Hepatocyte (in vitro differentiated cells): ENCODE data around the gene PPP1R12A. TPM values are rescaled to one million over a fixed set of nuclear protein-coding genes. Genes with fewer than 3 reads are reported as not detected.

ENCODE experiments used
- DNase-seq: peaks from one replicate; pipeline ENCODE4 v3.0.0-alpha.2; 2016; ENCODE audit warnings: low spot score
- H2AFZ ChIP-seq: fragments of 200-600 bp; sonication (generic); 2 replicates; pipeline ENCODE4 v1.6.0; 2016; ENCODE audit warnings: antibody characterized with exemption, mild to moderate bottlenecking
- H3K27ac ChIP-seq: fragments of 200-600 bp; sonication (generic); 2 replicates; pipeline ENCODE4 v1.5.1; 2016; ENCODE audit warnings: mild to moderate bottlenecking
- H3K27me3 ChIP-seq: fragments of 200-600 bp; sonication (generic); 2 replicates; pipeline ENCODE4 v1.6.1; 2016
- H3K36me3 ChIP-seq: fragments of 200-600 bp; sonication (generic); replicated peaks from 2 replicates; pipeline ENCODE4 v1.5.1; 2016; ENCODE audit warnings: low read depth; ENCODE audit not compliant: insufficient read depth
- H3K4me1 ChIP-seq: fragments of 200-600 bp; sonication (generic); 2 replicates; pipeline ENCODE4 v1.5.1; 2016; ENCODE audit warnings: mild to moderate bottlenecking, moderate library complexity; ENCODE audit not compliant: insufficient read depth
- H3K4me2 ChIP-seq: fragments of 200-600 bp; sonication (generic); 2 replicates; pipeline ENCODE4 v1.6.0; 2016
- H3K4me3 ChIP-seq: fragments of 200-600 bp; sonication (generic); 2 replicates; pipeline ENCODE4 v1.5.1; 2016; ENCODE audit warnings: mild to moderate bottlenecking
- H3K79me2 ChIP-seq: fragments of 200-600 bp; sonication (generic); 2 replicates; pipeline ENCODE4 v1.6.0; 2017; ENCODE audit warnings: mild to moderate bottlenecking
- H3K9me2 ChIP-seq: fragments of 200-600 bp; sonication (generic); replicated peaks from 2 replicates; pipeline ENCODE4 v1.6.0; 2017; ENCODE audit warnings: mild to moderate bottlenecking; ENCODE audit not compliant: insufficient read depth
- H3K9me3 ChIP-seq: fragments of 200-600 bp; sonication (generic); 2 replicates; pipeline ENCODE4 v1.5.1; 2016; ENCODE audit warnings: low read depth, mild to moderate bottlenecking
- H4K20me1 ChIP-seq: fragments of 200-600 bp; sonication (generic); 2 replicates; pipeline ENCODE4 v1.6.0; 2016; ENCODE audit warnings: mild to moderate bottlenecking; ENCODE audit not compliant: insufficient read depth, poor library complexity, severe bottlenecking
- EZH2 ChIP-seq: fragments of 200-600 bp; sonication (generic); IDR thresholded peaks from 2 replicates; pipeline ENCODE4 v1.6.1; 2016; ENCODE audit warnings: antibody characterized with exemption, mild to moderate bottlenecking, borderline replicate concordance
- EZH2phosphoT487 ChIP-seq: fragments of 200-600 bp; sonication (generic); IDR thresholded peaks from one replicate; pipeline ENCODE4 v1.6.1; 2018; ENCODE audit warnings: antibody characterized with exemption, mild to moderate bottlenecking, low read depth, moderate library complexity; ENCODE audit not compliant: unreplicated experiment, severe bottlenecking
- WGBS: methylation state at CpG from one replicate; pipeline ENCODE4 v1.1.6; 2016; ENCODE audit warnings: low lambda C conversion rate; ENCODE audit errors: missing lambda C conversion rate; 5-methylcytosine and 5-hydroxymethylcytosine counted together
- polyA plus RNA-seq: library from polyadenylated mRNA; unstranded; fragments of >200 nt; fragmentation: Nextera tagmentation; extraction: Ambion mirVana; gene quantifications from 2 replicates; pipeline ENCODE4 v1.2.1, GENCODE V29; 2016
- total RNA-seq: library from RNA; depleted of rRNA; stranded (reverse); fragments of >200 nt; gene quantifications from 2 replicates; pipeline ENCODE4 v1.2.3, GENCODE V29; 2014
- TF ChIP-seq, protein P1 (sequence below): fragments of 200-600 bp; sonication (generic); IDR thresholded peaks from 2 replicates; pipeline ENCODE4 v1.5.1; 2016; ENCODE audit warnings: antibody characterized with exemption, mild to moderate bottlenecking; ENCODE audit not compliant: poor library complexity

The PPP1R12A gene
- total and polyA plus RNA-seq, 2 experiments from 2014 or later, result 71.7 to 74.0 TPM

DNA sequence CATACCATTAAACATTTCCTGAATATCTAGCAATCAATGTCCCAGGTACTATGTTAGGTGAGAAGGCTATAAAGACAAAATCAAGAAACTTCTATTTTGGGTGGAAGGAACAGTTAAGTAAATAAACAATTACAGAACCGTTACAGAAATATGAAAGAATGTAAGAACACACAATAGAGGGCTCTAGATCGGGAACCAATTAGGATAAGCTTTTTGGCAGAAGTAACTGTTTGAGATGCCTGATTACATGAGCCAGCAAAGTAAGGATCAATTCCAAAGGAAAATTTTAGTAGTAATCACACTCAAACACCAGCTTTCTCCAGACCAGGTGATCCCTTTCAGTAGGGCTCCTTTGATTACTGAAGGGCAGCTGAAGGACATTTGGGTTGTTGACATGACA, 33.9 kb downstream of the PPP1R12A start:
- H3K4me1 ChIP-seq, result no peaks in the 10 kb centered on the region
- DNase-seq, result no peak
- H3K9me2 ChIP-seq, result no peaks in the 10 kb centered on the region
- no peaks in the 10 kb centered on the region for H3K36me3 ChIP-seq
- H3K27ac ChIP-seq, result no peak overlapping the region
- H3K79me2 ChIP-seq, result peaks cover 98% of the 10 kb centered on the region
- H4K20me1 ChIP-seq, result peaks cover 80% of the 10 kb centered on the region
- H3K9me3 ChIP-seq, result no peaks in the 10 kb centered on the region
- no peak overlapping the region for H3K4me3 ChIP-seq
- H3K27me3 ChIP-seq, result no peaks in the 10 kb centered on the region
- WGBS, result 73% methylated on average over 2 of the region's 2 CpGs
- TF ChIP-seq EZH2 (no peak), EZH2phosphoT487 (no peak)
- no peak overlapping the region for H3K4me2 ChIP-seq
- no peak overlapping the region for H2AFZ ChIP-seq

DNA sequence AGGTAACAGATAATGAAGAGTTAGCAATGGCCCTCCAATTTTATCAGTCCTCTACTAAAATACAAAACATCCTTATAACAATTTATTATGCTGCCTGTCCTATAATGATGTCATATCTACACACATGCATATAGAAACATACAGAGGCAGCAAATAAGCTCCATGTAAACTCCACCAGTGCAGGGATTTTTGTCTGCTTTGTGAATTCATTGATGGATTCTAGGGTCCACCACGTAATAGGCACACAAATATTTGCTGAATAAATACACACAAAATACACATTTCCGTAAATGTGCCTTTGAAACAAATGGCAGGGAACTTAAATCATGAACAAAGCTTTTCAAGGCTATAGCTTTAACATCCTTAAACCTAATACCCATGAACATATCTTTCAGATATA, 34.7 kb downstream of the PPP1R12A start:
- 83% methylated on average over 2 of the region's 2 CpGs for WGBS
- Histone ChIP-seq H3K4me1 (no peaks in the 10 kb centered on the region), H3K27ac (no peak overlapping the region), H3K9me2 (no peaks in the 10 kb centered on the region), H4K20me1 (peaks cover 84% of the 10 kb centered on the region), H3K9me3 (no peaks in the 10 kb centered on the region), H3K27me3 (no peaks in the 10 kb centered on the region), H3K36me3 (no peaks in the 10 kb centered on the region), H2AFZ (no peak overlapping the region), H3K4me3 (no peak overlapping the region), H3K4me2 (no peak overlapping the region), H3K79me2 (peaks cover 98% of the 10 kb centered on the region)
- TF ChIP-seq EZH2phosphoT487 (no peak), EZH2 (no peak)
- TF ChIP-seq, protein P1, sequence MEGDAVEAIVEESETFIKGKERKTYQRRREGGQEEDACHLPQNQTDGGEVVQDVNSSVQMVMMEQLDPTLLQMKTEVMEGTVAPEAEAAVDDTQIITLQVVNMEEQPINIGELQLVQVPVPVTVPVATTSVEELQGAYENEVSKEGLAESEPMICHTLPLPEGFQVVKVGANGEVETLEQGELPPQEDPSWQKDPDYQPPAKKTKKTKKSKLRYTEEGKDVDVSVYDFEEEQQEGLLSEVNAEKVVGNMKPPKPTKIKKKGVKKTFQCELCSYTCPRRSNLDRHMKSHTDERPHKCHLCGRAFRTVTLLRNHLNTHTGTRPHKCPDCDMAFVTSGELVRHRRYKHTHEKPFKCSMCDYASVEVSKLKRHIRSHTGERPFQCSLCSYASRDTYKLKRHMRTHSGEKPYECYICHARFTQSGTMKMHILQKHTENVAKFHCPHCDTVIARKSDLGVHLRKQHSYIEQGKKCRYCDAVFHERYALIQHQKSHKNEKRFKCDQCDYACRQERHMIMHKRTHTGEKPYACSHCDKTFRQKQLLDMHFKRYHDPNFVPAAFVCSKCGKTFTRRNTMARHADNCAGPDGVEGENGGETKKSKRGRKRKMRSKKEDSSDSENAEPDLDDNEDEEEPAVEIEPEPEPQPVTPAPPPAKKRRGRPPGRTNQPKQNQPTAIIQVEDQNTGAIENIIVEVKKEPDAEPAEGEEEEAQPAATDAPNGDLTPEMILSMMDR, result no peak
- DNase-seq, result no peak

DNA sequence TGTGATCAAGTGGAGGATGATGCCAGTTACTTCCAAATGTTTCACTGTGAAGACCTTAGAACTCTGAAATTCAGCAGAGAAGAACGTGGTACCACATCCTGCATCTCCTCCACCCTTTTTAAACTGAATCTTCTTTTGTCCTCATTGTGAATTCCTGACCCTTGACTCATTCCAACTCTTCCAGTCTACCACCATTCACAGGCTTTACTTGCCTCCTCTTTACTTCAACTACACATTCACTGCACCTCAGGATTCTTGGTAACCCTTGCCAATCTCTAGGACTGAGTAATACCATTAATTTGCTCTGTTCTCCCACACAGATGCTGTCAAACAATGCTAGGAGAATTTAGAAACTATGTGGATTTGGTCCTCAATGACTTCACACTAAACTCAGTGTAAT, 37.3 kb downstream of the PPP1R12A start:
- Histone ChIP-seq H3K27me3 (no peaks in the 10 kb centered on the region), H3K79me2 (peaks cover 98% of the 10 kb centered on the region), H3K4me2 (no peak overlapping the region), H3K27ac (no peak overlapping the region), H3K9me2 (no peaks in the 10 kb centered on the region), H3K4me3 (no peak overlapping the region), H2AFZ (no peak overlapping the region), H3K36me3 (no peaks in the 10 kb centered on the region), H3K4me1 (no peaks in the 10 kb centered on the region), H3K9me3 (no peaks in the 10 kb centered on the region), H4K20me1 (peaks cover 83% of the 10 kb centered on the region)
- 75% methylated on average over 1 of the region's 1 CpG for WGBS
- TF ChIP-seq EZH2 (no peak), EZH2phosphoT487 (no peak)
- TF ChIP-seq, protein P1, result no peak
- no peak for DNase-seq

DNA sequence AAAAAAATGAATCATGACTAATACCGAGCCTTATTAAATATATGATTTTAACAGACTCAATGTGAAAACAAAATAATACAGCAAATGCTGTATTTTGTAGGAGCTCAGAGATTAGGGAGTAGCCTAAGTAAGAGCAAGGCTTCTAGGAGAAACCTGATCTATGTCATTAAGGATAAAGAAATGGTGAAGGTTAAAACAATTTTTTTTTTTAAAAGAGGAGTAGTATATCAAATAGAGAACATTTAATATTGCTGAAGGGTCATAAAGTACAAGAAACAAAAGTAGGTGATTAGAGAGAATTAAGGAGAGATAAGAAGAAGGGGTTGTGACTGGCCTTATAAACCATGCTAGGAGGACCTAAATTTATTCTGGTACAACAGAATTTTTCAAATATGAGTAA, 39.1 kb downstream of the PPP1R12A start:
- Histone ChIP-seq H3K4me1 (no peaks in the 10 kb centered on the region), H3K79me2 (peaks cover 98% of the 10 kb centered on the region), H4K20me1 (peaks cover 72% of the 10 kb centered on the region), H3K9me3 (no peaks in the 10 kb centered on the region), H3K4me3 (no peak overlapping the region), H3K27ac (no peak overlapping the region), H3K36me3 (no peaks in the 10 kb centered on the region), H3K9me2 (no peaks in the 10 kb centered on the region), H3K4me2 (no peak overlapping the region), H3K27me3 (no peaks in the 10 kb centered on the region), H2AFZ (no peak overlapping the region)
- TF ChIP-seq, protein P1, result no peak
- WGBS, result 75% methylated on average over 1 of the region's 1 CpG
- DNase-seq, result no peak
